Motor neuron (in vitro differentiated cells): ENCODE measurements around the gene DCAF10. TPM values are rescaled to one million over a fixed set of nuclear protein-coding genes. Genes with fewer than 3 reads are reported as not detected.
A peak's percentile ranks its signal among the peaks of the same experiment; 100 is the strongest.
"Not testable (repeated sequence)": the region's sequence is repeated elsewhere in the genome, so short reads cannot be mapped to it uniquely, and the experiment has no call there.

ENCODE experiments used
- ATAC-seq, 8 experiments: fragments of 200-7000 bp; cut with Tn5 transposase; replicated peaks in 6 of 8; 2 replicates each; pipeline ENCODE4 v1.8.0; 2021; ENCODE audit warnings: mild to moderate bottlenecking in 8 of 8, moderate library complexity in 8 of 8
- H3K27ac ChIP-seq, 2 donors: fragments of 250-450 bp; sonication (Bioruptor Pico); 2 replicates each; pipeline ENCODE4 v1.9.0; 2021; ENCODE audit warnings: antibody characterized with exemption in 2 of 2, mild to moderate bottlenecking in 2 of 2, moderate library complexity in 1 of 2
- H3K4me1 ChIP-seq, 2 donors: fragments of 250-450 bp; sonication (Bioruptor Pico); replicated peaks in 1 of 2; 2 replicates each; pipeline ENCODE4 v1.6.1; 2021; ENCODE audit warnings: antibody characterized with exemption in 2 of 2, mild to moderate bottlenecking in 2 of 2, moderate library complexity in 1 of 2
- H3K4me3 ChIP-seq, 5 donors: fragments of 250-450 bp; sonication (Bioruptor Pico); 2 replicates each; pipeline ENCODE4 v1.9.0; 2021; ENCODE audit warnings: antibody characterized with exemption in 5 of 5, mild to moderate bottlenecking in 5 of 5, moderate library complexity in 4 of 5
- WGBS, 10 experiments: fragments of 450-650 bp; shearing (Covaris generic); methylation state at CpG; one replicate each; pipeline ENCODE4 v1.0.0; 2022; 5-methylcytosine and 5-hydroxymethylcytosine counted together
- in situ Hi-C, 9 experiments: fragments of 400-800 bp; cut with MboI; loops; one replicate each; pipeline ENCODE4 v1.15.0; 2021; ENCODE audit warnings: low sequenced_read_pairs in 9 of 9, low pct_unique_long_range_greater_than_20kb in 2 of 9; ENCODE audit not compliant: unreplicated experiment in 9 of 9
- total RNA-seq, 8 experiments: library from RNA; unstranded; fragments of 300-600 nt; gene quantifications; 2 replicates each; pipeline versions ENCODE4 v1.2.3 to v1.2.4, GENCODE V29; 2022

DCAF10 gene
- total RNA-seq, 8 experiments from 2014 or later, result 11.7 to 34.7 (median 18.6) TPM

- H3K27ac ChIP-seq, H3K4me3 ChIP-seq, H3K4me1 ChIP-seq, ATAC-seq: not testable (repeated sequence)
- 60 to 100% (median 80%) methylated on average over 1 to 8 of the region's 11 CpGs; no CpG with 5 or more reads in 3 of the 10 experiments for WGBS, 10 experiments
- in situ Hi-C loops, result loop anchor here in 1 of 9 experiments (25.0 kb wide), 2 partner anchors 101 to 301 kb away; partner anchors contain the start of genes EXOSC3, FBXO10 and TOMM5
Measured at GRCh38 chr9:37887977-37888583, 87.5 kb downstream of the DCAF10 start.

DNA sequence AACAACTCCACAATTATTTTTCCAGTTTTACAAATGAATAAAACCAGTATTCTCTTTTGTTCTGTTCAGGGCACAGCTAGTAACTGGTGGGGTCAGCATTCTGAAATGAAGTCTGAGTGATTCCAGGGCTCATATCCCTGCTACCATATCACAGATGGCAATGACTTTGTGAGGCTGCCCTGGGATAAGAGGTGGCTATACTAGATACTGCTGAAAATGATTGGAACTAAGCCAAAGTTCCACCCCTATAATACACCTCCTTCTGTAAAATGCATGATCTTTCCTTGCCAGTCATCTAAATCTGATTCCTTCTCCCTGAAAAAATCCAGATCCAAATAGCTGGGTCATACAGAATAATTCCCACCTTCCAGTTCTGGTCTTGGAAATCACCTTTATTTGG is 88.9 kb downstream of the DCAF10 start:
- in situ Hi-C loops, result loop anchor here in 1 of 9 experiments (25.0 kb wide), 2 partner anchors 102 to 302 kb away; partner anchors contain the start of genes EXOSC3, FBXO10 and TOMM5
- ATAC-seq, result no peak
- Histone ChIP-seq H3K4me1 (no peaks in the 10 kb centered on the region), H3K27ac (no peak overlapping the region), H3K4me3 (no peak overlapping the region)

DNA sequence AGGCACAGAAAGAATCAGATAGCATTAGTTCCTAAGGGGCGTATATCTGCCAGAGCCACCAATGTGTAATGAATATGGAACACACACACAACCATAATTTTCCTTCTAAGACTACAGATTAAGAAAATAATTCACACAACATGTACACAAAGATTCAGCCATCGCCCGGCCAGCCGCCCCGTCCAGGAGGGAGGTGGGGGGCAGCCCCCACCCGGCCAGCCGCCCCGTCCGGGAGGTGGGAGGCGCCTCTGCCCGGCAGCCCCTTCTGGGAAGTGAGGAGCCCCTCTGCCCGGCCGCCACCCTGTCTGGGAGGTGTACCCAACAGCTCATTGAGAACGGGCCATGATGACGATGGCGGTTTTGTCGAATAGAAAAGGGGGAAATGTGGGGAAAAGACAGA is 90.4 kb downstream of the DCAF10 start:
- in situ Hi-C loops, result loop anchor here in 1 of 9 experiments (25.0 kb wide), 2 partner anchors 104 to 304 kb away; partner anchors contain the start of genes EXOSC3, FBXO10 and TOMM5

DNA sequence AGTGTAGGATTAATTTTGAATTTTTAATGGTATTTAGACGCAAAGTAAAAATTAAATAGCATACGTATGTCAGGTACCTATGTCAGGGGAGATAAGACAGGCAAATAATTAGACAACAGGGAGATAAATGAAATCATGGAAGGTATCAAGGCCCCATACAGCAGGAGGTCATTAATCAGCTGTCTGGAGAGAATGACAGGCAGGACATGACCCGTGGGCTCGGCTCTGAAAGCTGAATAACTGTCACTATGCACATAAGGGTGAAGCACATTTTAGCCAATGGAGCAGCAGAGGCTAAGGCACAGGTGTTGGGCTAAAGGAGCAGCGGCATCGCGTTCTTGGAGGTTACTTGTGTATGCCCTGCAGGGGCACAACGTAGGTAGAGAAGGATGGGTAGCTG is 91.5 kb downstream of the DCAF10 start:
- H3K4me3 ChIP-seq, result no peak overlapping the region
- in situ Hi-C loops, result loop anchor here in 1 of 9 experiments (25.0 kb wide), 2 partner anchors 105 to 305 kb away; partner anchors contain the start of genes EXOSC3, FBXO10 and TOMM5
- H3K27ac ChIP-seq, result no peak overlapping the region
- 73 to 100% (median 97%) methylated on average over 1 to 7 of the region's 8 CpGs for WGBS, 10 experiments
- H3K4me1 ChIP-seq, result no peaks in the 10 kb centered on the region
- peak in 1 of 8 experiments; percentile 39 for ATAC-seq

More for the DNA sequence above, 90.4 kb downstream of the DCAF10 start:
- not testable (repeated sequence) for H3K4me1 ChIP-seq, ATAC-seq, H3K27ac ChIP-seq, H3K4me3 ChIP-seq
- WGBS, 10 experiments, result 80 to 100% (median 100%) methylated on average over 1 of the region's 17 CpGs; no CpG with 5 or more reads in 6 of the 10 experiments

- Histone ChIP-seq H3K27ac (no peak overlapping the region), H3K4me3 (no peak overlapping the region), H3K4me1 (peaks cover 0 to 9% of the 10 kb centered on the region in 2 donors)
- in situ Hi-C loops, result loop anchor here in 1 of 9 experiments (25.0 kb wide), 2 partner anchors 110 to 310 kb away; partner anchors contain the start of genes EXOSC3, FBXO10 and TOMM5
- WGBS, 10 experiments, result 63 to 100% (median 78%) methylated on average over 1 to 2 of the region's 2 CpGs; no CpG with 5 or more reads in 2 of the 10 experiments
- ATAC-seq, result no peak
Measured at GRCh38 chr9:37897665-37898064, 97.1 kb downstream of the DCAF10 start.

DNA sequence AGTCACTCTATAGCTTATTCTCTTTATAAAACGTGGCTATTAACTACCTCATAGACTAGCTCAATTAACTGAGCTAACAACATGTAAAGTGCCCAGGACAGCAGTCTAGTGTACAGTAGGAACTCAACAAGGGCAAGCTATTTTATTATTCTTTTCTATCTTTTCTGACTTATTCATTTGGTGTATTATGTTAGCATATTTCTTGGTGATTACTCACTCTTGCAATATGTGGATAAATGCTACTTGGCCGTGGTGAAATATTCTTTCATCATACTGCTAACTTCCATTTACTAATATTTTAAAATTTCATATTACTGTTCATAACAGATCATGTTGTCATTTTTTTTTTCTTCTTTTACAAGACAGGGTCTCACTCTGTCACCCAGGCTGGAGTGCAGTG is 98.4 kb downstream of the DCAF10 start:
- H3K4me1 ChIP-seq, result peaks cover 0 to 12% of the 10 kb centered on the region in 2 donors
- 33 to 100% (median 69%) methylated on average over 1 to 2 of the region's 2 CpGs; no CpG with 5 or more reads in 2 of the 10 experiments for WGBS, 10 experiments
- no peak overlapping the region for H3K27ac ChIP-seq
- H3K4me3 ChIP-seq, result no peak overlapping the region
- ATAC-seq, result no peak
- in situ Hi-C loops, result loop anchor here in 1 of 9 experiments (25.0 kb wide), 2 partner anchors 112 to 312 kb away; partner anchors contain the start of genes EXOSC3, FBXO10 and TOMM5

GRCh38 chr9:37902131-37902530 is 101.5 kb downstream of the DCAF10 start:
- in situ Hi-C loops, result loop anchor here in 7 of 9 experiments (10.0 to 25.0 kb wide), 6 partner anchors 160 to 510 kb away; partner anchors contain the start of genes SHB (in 3 of the 7), IGFBPL1 (in 1 of the 7) and POLR1E (in 1 of the 7)
- peak overlapping the region in 3 of 5 donors; percentile 61 to 98 (median 64) for H3K4me3 ChIP-seq
- ATAC-seq, result no peak
- peaks cover 9 to 12% of the 10 kb centered on the region in 2 donors for H3K4me1 ChIP-seq
- no peak overlapping the region for H3K27ac ChIP-seq

DNA sequence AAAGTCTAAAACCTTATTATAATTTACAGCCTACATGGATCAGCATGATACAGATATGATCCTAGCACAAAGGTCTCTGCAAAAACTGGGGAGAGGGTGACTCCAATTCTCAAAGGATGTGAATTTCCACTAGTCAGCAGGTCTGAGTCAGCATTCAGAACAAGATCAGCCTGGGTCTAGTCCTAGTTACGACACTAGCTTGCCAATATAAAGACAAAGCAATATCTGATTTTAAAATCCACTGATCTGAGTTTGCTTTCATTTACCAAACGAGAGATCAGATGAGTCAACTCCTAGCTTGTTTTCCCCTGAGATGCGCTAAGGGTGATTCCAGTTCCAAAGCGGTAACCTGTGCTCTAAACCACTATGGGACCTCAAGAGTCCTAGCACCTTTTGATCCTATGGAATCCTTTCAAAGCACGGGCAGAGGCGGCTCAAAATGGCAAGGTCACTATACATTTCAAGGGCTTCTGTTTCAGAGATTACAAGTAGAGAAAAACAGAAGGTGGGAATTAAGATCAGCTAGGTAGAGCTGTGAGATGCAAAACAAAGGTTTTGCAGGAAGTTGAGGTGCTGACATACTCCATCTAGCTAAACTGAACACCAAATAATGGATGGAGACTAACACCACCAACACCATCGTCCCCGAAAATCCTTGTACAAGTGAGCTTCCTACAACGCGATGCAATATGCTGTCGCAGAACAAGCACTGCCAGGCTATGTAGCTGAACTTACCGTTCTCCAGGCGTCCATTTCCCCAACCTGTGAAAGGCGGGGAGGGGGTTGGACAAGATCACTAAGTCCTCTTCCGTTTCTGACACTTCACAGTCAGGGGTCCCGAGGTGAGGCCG is 102.4 kb downstream of the DCAF10 start:
- in situ Hi-C loops, result loop anchor here in 7 of 9 experiments (10.0 to 25.0 kb wide), 6 partner anchors 159 to 509 kb away; partner anchors contain the start of genes SHB (in 3 of the 7), IGFBPL1 (in 1 of the 7) and POLR1E (in 1 of the 7)
- peak overlapping the region; percentile 61 to 98 (median 65) for H3K4me3 ChIP-seq
- H3K27ac ChIP-seq, result peak overlapping the region; percentile 7 to 81
- 0 to 43% (median 4%) methylated on average over 1 to 13 of the region's 17 CpGs; no CpG with 5 or more reads in 2 of the 10 experiments for WGBS, 10 experiments
- H3K4me1 ChIP-seq, result peaks cover 9 to 12% of the 10 kb centered on the region in 2 donors
- ATAC-seq, result peak in 6 of 8 experiments; percentile 2 to 6 (median 4)

GRCh38 chr9:37903647-37904444 is 103.2 kb downstream of the DCAF10 start, which contains the start of gene SLC25A51:
Gene SLC25A51, minus strand, starts transcription at chr9:37904127. Its CDS starts 15,577 bp downstream, at chr9:37888550.
- in situ Hi-C loops, result loop anchor here in 7 of 9 experiments (10.0 to 25.0 kb wide), 6 partner anchors 158 to 508 kb away; partner anchors contain the start of genes SHB (in 3 of the 7), IGFBPL1 (in 1 of the 7) and POLR1E (in 1 of the 7)
- ATAC-seq, result peak; percentile 68 to 94 (median 92)
- Histone ChIP-seq H3K27ac (peak within 1 kb of the TSS; percentile 71 to 81), H3K4me3 (peak within 1 kb of the TSS; percentile 61 to 98 (median 65)), H3K4me1 (peaks cover 9 to 12% of the 10 kb centered on the region in 2 donors)
- 0 to 2% (median 0%) methylated on average over 1 to 11 of the region's 84 CpGs; no CpG with 5 or more reads in 5 of the 10 experiments for WGBS, 10 experiments

GRCh38 chr9:37904445-37905130 is 104.0 kb downstream of the DCAF10 start:
- 2 to 100% (median 41%) methylated on average over 1 to 29 of the region's 36 CpGs; no CpG with 5 or more reads in 4 of the 10 experiments for WGBS, 10 experiments
- H3K4me1 ChIP-seq, result peaks cover 9 to 12% of the 10 kb centered on the region in 2 donors
- H3K4me3 ChIP-seq, result peak overlapping the region; percentile 61 to 98 (median 65)
- ATAC-seq, result peak in 3 of 8 experiments; percentile 2 to 12 (median 10)
- in situ Hi-C loops, result loop anchor here in 7 of 9 experiments (10.0 to 25.0 kb wide), 6 partner anchors 158 to 508 kb away; partner anchors contain the start of genes SHB (in 3 of the 7), IGFBPL1 (in 1 of the 7) and POLR1E (in 1 of the 7)
- peak overlapping the region in 1 of 2 donors; percentile 81 for H3K27ac ChIP-seq

DNA sequence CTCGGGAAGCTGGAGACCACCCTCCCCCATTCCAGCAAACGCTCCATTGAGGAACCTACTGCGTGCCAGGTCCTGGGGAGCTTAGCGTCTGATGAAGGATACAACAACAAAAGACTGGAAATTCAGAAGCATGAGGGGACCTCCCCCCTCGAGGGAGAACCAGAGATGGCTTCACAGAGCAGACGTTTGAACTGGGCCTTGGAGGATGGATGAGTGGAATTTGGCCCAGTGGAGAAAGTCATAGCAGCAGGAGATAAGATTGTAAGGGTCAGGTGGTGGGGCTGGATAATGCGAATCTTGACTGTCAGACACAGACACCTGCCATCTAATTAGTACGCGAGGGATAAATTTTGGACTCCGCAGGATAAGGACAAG is 104.5 kb downstream of the DCAF10 start:
- in situ Hi-C loops, result loop anchor here in 7 of 9 experiments (10.0 to 25.0 kb wide), 6 partner anchors 157 to 507 kb away; partner anchors contain the start of genes SHB (in 3 of the 7), IGFBPL1 (in 1 of the 7) and POLR1E (in 1 of the 7)
- no peak overlapping the region for H3K4me3 ChIP-seq
- 74 to 100% (median 95%) methylated on average over 3 to 8 of the region's 10 CpGs; no CpG with 5 or more reads in 1 of the 10 experiments for WGBS, 10 experiments
- no peak for ATAC-seq
- peaks cover 9 to 12% of the 10 kb centered on the region in 2 donors for H3K4me1 ChIP-seq
- no peak overlapping the region for H3K27ac ChIP-seq
